HG02981 (cell line): ENCODE results near the gene ZP1.

Experiments used
- ATAC-seq: cut with Tn5 transposase; IDR thresholded peaks from one replicate; pipeline ENCODE4 v1.9.1; 2021; ENCODE audit warnings: mild to moderate bottlenecking, moderate library complexity; ENCODE audit not compliant: unreplicated experiment

Gene ZP1

GRCh38 chr11:60922906-60923305 is 55.6 kb downstream of the ZP1 start:
- no peak for ATAC-seq

- ATAC-seq: no peak
Measured at GRCh38 chr11:60923326-60923725, 56.0 kb downstream of the ZP1 start.

DNA sequence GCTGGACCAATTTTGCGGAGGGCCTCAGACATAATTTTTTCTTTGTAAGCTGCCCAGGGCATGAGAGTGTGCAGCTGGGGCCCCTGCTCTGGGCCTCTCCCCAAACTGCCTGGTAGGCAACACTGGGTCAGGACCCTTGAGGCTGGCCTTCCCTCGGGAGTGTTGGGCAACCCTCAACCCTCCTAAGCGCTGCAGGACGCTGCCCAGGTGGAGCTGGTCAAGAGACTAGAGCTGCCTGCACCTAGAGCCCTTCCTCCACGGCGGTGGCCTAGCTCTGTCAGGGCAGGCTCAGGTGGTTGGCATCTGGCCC is 56.4 kb downstream of the ZP1 start:
- ATAC-seq: no peak

GRCh38 chr11:60924110-60924905 is 57.0 kb downstream of the ZP1 start, which contains the start of gene TMEM132A:
TMEM132A (plus strand) TSS chr11:60924460; CDS start chr11:60924634, 174 bp downstream.
- ATAC-seq: no peak
